KBM-7 (cell line): ENCODE results near the gene IDH3G.
"Not testable (repeated sequence)": the region's sequence is repeated elsewhere in the genome, so short reads cannot be mapped to it uniquely, and the experiment has no call there.

Source experiments
- DNase-seq: peaks from one replicate; pipeline ENCODE4 v3.0.0-alpha.2; 2015
- in situ Hi-C: fragments of 300-500 bp; cut with MboI; formaldehyde crosslinking; loops from 2 replicates; pipeline ENCODE4 v1.14.3; 2020; ENCODE audit warnings: low sequenced_read_pairs, low pct_unique_long_range_greater_than_20kb, mixed read lengths

Gene IDH3G

DNA sequence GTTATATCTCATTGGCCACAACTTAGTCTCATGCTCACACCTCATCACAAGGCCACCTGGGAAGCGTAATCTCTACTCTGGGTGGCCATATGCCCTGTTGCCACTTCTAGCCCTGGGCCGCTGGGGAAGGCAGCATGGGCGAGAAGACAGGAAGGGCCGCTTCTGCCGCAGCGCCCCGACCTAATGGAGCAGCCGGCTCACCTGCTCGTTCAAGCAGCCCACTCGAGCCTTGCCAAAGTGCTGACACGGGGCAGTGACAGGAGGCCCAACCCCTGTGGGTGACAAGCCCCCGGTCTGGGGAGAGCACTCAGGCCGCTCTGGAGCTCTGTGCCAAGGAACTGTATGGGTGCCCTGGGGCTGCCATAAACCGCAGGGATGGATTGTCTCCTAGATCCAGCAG lies 52.1 kb downstream of the IDH3G start:
- DNase-seq, in situ Hi-C loops: not testable (repeated sequence)

DNA sequence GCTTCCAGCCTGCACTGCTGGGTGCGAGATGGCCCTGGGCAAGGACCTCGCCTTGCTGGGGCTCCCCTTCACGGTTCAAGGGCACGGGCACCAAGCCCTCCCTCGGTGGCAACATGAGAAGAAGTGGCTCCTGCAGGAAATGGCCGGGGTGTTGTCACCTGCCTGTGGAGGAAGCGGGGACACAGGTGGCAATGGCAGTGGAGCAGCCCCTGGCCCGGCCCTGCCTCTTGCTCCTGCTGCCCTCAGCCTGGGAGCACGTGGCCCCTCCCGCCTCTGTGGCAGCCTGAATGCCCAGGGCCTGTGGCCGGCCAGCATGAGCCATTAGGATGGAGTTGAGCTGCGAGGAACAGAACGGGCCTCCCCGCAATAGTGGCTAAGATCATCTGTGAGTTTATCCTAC lies 52.7 kb downstream of the IDH3G start:
- in situ Hi-C loops, result no loop called here
- DNase-seq, result no peak

DNA sequence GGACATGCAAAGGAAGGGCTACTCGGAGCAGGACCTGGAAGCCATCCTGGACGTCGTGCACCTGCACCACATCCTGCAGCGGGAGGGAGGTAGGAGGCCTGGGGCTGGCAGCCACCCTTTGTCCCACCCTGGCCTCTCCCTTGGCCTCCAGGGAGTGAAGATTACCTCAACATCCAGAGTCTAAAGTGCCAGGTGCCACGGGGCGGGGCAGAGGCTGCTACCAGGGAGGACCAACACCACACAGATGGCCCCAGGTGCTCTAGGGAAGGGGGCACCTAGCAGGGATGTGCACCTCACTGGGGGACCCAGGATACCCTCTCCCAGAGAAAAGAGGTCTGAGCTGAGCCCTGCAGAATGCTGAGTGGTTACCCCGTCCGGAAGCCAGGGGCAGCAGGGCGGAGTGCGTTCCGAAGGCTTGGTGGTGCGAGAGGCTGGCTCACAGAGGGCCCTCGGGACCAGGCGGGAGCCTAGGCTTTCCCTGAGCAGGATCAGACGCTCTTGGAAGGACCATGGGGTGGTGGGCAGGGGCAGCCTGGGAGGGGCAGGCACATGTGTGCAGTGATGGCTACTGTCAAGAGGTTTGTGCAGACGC lies 53.4 kb downstream of the IDH3G start:
- in situ Hi-C loops, result no loop called here
- DNase-seq, result no peak

DNA sequence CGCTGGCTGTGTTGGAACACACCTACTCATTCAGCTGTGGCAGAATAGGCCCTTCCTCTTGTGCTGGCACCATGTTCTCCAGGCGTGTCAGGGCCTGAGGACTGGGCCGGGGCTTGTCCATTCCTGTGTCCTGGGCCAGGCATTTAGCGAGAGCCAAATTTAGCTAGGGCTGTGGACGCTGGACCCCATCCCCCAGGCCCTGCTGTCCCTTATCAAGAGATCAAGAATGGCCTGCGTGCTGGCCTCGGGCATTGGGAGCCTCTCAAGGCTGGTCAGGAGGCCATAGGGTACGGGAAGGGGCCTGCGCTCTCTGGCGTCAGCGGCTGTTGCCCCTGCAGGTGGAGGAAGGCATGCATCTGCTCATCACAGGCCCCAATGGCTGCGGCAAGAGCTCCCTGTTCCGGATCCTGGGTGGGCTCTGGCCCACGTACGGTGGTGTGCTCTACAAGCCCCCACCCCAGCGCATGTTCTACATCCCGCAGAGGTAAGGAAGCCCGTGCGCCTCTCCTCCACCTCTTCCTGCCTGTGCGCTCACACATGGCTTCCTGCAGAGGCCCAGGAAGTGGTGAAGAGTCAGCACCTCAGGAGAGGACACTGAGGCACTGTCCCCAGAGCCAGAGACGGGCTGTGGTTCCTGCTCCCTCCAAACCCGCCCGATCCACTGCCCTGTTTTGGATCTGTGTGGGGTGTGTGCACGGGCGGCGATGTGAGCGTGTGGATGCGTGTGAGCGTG lies 54.3 kb downstream of the IDH3G start:
- in situ Hi-C loops, result no loop called here
- DNase-seq, result no peak

DNA sequence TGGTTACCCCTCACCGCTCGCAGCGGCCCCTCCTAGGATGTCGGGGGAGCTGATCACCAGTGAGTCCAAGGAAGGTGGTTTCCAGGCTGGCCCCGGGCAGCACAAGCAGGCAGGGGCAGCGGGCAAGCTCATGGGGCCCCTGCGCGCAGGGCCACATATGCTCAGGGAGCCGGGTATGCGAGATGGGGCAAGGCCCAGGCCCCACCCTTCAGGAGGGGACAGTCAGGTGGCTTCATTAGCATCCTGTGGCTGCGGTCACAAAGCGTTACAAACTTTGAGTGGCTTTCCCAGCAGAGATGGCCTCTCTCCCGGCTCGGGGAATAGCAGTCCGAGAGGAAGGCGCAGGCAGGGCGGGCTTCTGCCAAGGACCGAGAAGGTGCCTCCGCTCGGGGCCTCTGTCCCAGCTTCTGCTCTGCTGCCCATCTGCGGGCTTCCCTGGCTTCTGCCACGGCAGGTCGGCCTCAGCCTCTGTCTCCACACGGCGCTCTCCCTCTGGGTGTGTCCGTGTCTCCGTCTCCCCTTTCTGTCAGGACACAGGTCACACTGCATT lies 56.0 kb downstream of the IDH3G start:
- in situ Hi-C loops, result no loop called here
- DNase-seq, result no peak

DNA sequence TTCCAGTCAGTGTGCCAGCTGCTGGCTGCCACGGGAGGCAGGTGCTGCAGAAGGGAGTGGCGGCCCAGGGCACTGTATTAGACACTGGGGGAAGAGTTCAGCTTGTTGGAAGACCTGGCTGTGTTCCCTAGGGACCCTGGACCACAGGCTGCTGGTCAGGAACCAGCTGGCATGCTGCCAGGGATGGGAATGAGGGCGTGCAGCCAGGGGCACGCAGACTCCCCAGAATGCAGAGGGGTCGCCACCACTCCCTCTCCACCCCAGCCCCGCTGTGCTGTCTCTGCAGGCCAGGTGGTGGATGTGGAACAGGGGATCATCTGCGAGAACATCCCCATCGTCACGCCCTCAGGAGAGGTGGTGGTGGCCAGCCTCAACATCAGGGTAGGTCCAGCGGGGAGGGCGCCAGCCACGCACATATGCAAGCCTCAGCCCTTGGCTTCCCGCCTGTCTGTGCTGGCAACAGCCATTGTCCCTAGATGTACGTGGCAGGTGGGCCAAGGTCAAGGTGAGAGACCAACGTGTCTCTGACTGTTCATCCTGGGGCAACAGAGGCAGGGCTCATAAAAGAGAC lies 57.2 kb downstream of the IDH3G start:
- no peak for DNase-seq
- in situ Hi-C loops, result no loop called here

DNA sequence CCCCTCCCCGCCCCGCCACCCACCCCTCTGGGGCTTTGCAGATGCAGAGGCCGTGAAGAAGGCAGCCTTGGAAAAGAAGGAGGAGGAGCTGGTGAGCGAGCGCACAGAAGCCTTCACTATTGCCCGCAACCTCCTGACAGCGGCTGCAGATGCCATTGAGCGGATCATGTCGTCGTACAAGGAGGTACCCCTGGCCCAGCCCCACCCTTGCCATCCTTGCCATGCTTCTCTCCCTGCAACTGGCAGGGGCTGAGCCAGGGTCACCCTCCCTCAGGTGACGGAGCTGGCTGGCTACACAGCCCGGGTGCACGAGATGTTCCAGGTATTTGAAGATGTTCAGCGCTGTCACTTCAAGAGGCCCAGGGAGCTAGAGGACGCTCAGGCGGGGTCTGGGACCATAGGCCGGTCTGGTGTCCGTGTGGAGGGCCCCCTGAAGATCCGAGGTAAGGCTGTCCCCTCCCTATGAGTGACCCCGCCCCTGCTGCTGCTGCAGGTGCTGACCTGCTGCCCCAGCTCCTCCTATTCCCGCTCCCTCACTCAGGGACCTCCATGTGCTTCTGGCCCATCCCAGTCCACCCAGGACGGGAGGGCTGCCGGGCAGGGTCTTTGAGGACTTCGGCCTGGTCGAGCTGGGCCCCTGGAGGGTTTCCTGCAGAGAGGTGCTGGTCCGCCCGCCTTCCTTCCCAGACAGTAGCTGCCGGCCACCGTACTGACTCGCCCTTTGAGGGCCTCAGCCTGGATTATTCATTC lies 57.9 kb downstream of the IDH3G start:
- in situ Hi-C loops, result no loop called here
- DNase-seq, result no peak
